WTC11 (cell line): Measurements from ENCODE around the gene UNC119. TPM values are rescaled to one million over a fixed set of nuclear protein-coding genes. Genes with fewer than 3 reads are reported as not detected.

Experiments used
- ATAC-seq: fragments of 200-7000 bp; cut with Tn5 transposase; 2 replicates; pipeline ENCODE4 v1.10.0; 2021; ENCODE audit warnings: mild to moderate bottlenecking, moderate library complexity
- CTCF ChIA-PET: fragments of 300-600 bp; sonication (Branson Sonifier 250); formaldehyde crosslinking; loops from one replicate; lab custom pipeline; 2021; ENCODE audit warnings: antibody characterized with exemption; lab: Charles Lee
- POLR2A ChIA-PET: fragments of 350-600 bp; sonication (Branson Sonifier 250); formaldehyde crosslinking; loops from one replicate; lab custom pipeline; 2021; ENCODE audit warnings: antibody characterized with exemption; lab: Charles Lee
- DNase-seq: peaks from one replicate; pipeline ENCODE4 v3.0.0; 2021; ENCODE audit warnings: low spot score
- H3K27ac Mint-ChIP-seq: 2 replicates; pipeline ENCODE4 v1.8.0; 2021; ENCODE audit warnings: mixed read lengths
- H3K27me3 Mint-ChIP-seq: 2 replicates; pipeline ENCODE4 v1.8.0; 2021; ENCODE audit warnings: low read depth, mild to moderate bottlenecking, moderate library complexity, mixed read lengths
- H3K36me3 Mint-ChIP-seq: 2 replicates; pipeline ENCODE4 v1.8.0; 2021; ENCODE audit warnings: mixed read lengths
- H3K4me1 Mint-ChIP-seq: 2 replicates; pipeline ENCODE4 v1.8.0; 2022; ENCODE audit warnings: mixed read lengths
- H3K4me3 Mint-ChIP-seq: 2 replicates; pipeline ENCODE4 v1.8.0; 2021; ENCODE audit warnings: mild to moderate bottlenecking, moderate library complexity, mixed read lengths
- H3K9me3 Mint-ChIP-seq: 2 replicates; pipeline ENCODE4 v1.8.0; 2021; ENCODE audit warnings: mixed read lengths
- AR ChIP-seq: fragments of 250-450 bp; sonication (Bioruptor Pico); IDR thresholded peaks from 2 replicates; pipeline ENCODE4 v1.9.0; 2021; ENCODE audit warnings: mild to moderate bottlenecking
- CBFB ChIP-seq: sonication (generic); formaldehyde crosslinking; IDR thresholded peaks from 2 replicates; pipeline ENCODE4 v1.8.1; 2022; ENCODE audit warnings: mild to moderate bottlenecking, low read depth, missing genetic modification reagents
- CREB1 ChIP-seq: sonication (generic); formaldehyde crosslinking; IDR thresholded peaks from 2 replicates; pipeline ENCODE4 v1.8.0; 2023; ENCODE audit warnings: mild to moderate bottlenecking, missing genetic modification reagents
- FOXJ3 ChIP-seq: sonication (generic); formaldehyde crosslinking; IDR thresholded peaks from 2 replicates; pipeline ENCODE4 v1.9.0; 2021; ENCODE audit warnings: missing genetic modification reagents, mild to moderate bottlenecking, borderline replicate concordance
- GRHL2 ChIP-seq: fragments of 250-450 bp; sonication (Bioruptor Pico); IDR thresholded peaks from 2 replicates; pipeline ENCODE4 v1.8.0; 2022; ENCODE audit warnings: mild to moderate bottlenecking, moderate library complexity; ENCODE audit not compliant: insufficient replicate concordance, severe bottlenecking
- IRF2 ChIP-seq: sonication (generic); formaldehyde crosslinking; IDR thresholded peaks from 2 replicates; pipeline ENCODE4 v1.8.0; 2022; ENCODE audit warnings: low read depth, missing genetic modification reagents, borderline replicate concordance
- JUN ChIP-seq: sonication (generic); formaldehyde crosslinking; IDR thresholded peaks from 2 replicates; pipeline ENCODE4 v1.8.0; 2023; ENCODE audit warnings: mild to moderate bottlenecking, missing genetic modification reagents
- KAT7 ChIP-seq: sonication (generic); formaldehyde crosslinking; IDR thresholded peaks from 2 replicates; pipeline ENCODE4 v1.8.1; 2023; ENCODE audit warnings: missing genetic modification reagents, mild to moderate bottlenecking, borderline replicate concordance
- MXD4 ChIP-seq: fragments of 250-450 bp; sonication (Bioruptor Pico); IDR thresholded peaks from 2 replicates; pipeline ENCODE4 v1.8.0; 2021; ENCODE audit warnings: mild to moderate bottlenecking, moderate library complexity, borderline replicate concordance
- NR2C2 ChIP-seq: sonication (generic); formaldehyde crosslinking; IDR thresholded peaks from 2 replicates; pipeline ENCODE4 v1.8.0; 2022; ENCODE audit warnings: mild to moderate bottlenecking, missing genetic modification reagents
- RELA ChIP-seq: sonication (generic); formaldehyde crosslinking; IDR thresholded peaks from 2 replicates; pipeline ENCODE4 v1.8.1; 2022; ENCODE audit warnings: missing genetic modification reagents, mild to moderate bottlenecking, borderline replicate concordance
- RORB ChIP-seq: fragments of 250-450 bp; sonication (Bioruptor Pico); IDR thresholded peaks from 2 replicates; pipeline ENCODE4 v1.9.0; 2021; ENCODE audit warnings: mild to moderate bottlenecking
- SMAD4 ChIP-seq: sonication (generic); formaldehyde crosslinking; IDR thresholded peaks from 2 replicates; pipeline ENCODE4 v1.8.0; 2022; ENCODE audit warnings: mild to moderate bottlenecking, missing genetic modification reagents
- SOX15 ChIP-seq: fragments of 250-450 bp; sonication (Bioruptor Pico); IDR thresholded peaks from 2 replicates; pipeline ENCODE4 v1.9.0; 2021; ENCODE audit warnings: mild to moderate bottlenecking
- TCF7 ChIP-seq: sonication (generic); formaldehyde crosslinking; IDR thresholded peaks from 2 replicates; pipeline ENCODE4 v1.8.0; 2022; ENCODE audit warnings: mild to moderate bottlenecking, low read depth, missing genetic modification reagents, moderate library complexity
- TEAD1 ChIP-seq: sonication (generic); formaldehyde crosslinking; IDR thresholded peaks from 2 replicates; pipeline ENCODE4 v1.8.0; 2022; ENCODE audit warnings: mild to moderate bottlenecking, missing genetic modification reagents
- ZBTB21 ChIP-seq: sonication (generic); formaldehyde crosslinking; IDR thresholded peaks from 2 replicates; pipeline ENCODE4 v1.8.1; 2023; ENCODE audit warnings: mild to moderate bottlenecking, missing genetic modification reagents, borderline replicate concordance
- ZNF219 ChIP-seq: sonication (generic); formaldehyde crosslinking; IDR thresholded peaks from 2 replicates; pipeline ENCODE4 v1.8.0; 2023; ENCODE audit warnings: missing genetic modification reagents, mild to moderate bottlenecking, borderline replicate concordance
- ZNF416 ChIP-seq: fragments of 250-450 bp; sonication (Bioruptor Pico); IDR thresholded peaks from 2 replicates; pipeline ENCODE4 v1.9.0; 2021; ENCODE audit warnings: mild to moderate bottlenecking, inconsistent platforms
- total RNA-seq: library from RNA; stranded (reverse); gene quantifications from 3 replicates; pipeline ENCODE4 v1.2.3, GENCODE V29; 2021
- TF ChIP-seq, protein P1 (sequence below): sonication (generic); formaldehyde crosslinking; IDR thresholded peaks from 2 replicates; pipeline ENCODE4 v1.8.0; 2023; ENCODE audit warnings: missing genetic modification reagents
- TF ChIP-seq, protein P2 (sequence below): sonication (generic); formaldehyde crosslinking; IDR thresholded peaks from 2 replicates; pipeline ENCODE4 v1.8.1; 2023; ENCODE audit warnings: mild to moderate bottlenecking, missing genetic modification reagents, moderate library complexity
- TF ChIP-seq, protein P3 (sequence below): sonication (generic); formaldehyde crosslinking; conservative IDR thresholded peaks from 2 replicates; pipeline ENCODE4 v1.8.1; 2022; ENCODE audit warnings: mild to moderate bottlenecking, missing genetic modification reagents
- TF ChIP-seq, protein P4 (sequence below): sonication (generic); formaldehyde crosslinking; IDR thresholded peaks from 2 replicates; pipeline ENCODE4 v1.8.1; 2022; ENCODE audit warnings: mild to moderate bottlenecking, moderate library complexity, missing genetic modification reagents

The UNC119 gene
- total RNA-seq, 1 experiment from 2014 or later, result 59.6 TPM

- no peak for TF ChIP-seq TCF7 (CRISPR knock-in tag)
- no peak for TF ChIP-seq ZNF219
- TF ChIP-seq, protein P1, sequence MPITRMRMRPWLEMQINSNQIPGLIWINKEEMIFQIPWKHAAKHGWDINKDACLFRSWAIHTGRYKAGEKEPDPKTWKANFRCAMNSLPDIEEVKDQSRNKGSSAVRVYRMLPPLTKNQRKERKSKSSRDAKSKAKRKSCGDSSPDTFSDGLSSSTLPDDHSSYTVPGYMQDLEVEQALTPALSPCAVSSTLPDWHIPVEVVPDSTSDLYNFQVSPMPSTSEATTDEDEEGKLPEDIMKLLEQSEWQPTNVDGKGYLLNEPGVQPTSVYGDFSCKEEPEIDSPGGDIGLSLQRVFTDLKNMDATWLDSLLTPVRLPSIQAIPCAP (CRISPR knock-in tag), result no peak
- no peak for TF ChIP-seq RELA
- TF ChIP-seq, protein P2, sequence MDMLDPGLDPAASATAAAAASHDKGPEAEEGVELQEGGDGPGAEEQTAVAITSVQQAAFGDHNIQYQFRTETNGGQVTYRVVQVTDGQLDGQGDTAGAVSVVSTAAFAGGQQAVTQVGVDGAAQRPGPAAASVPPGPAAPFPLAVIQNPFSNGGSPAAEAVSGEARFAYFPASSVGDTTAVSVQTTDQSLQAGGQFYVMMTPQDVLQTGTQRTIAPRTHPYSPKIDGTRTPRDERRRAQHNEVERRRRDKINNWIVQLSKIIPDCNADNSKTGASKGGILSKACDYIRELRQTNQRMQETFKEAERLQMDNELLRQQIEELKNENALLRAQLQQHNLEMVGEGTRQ (CRISPR knock-in tag), result no peak
- no peak for TF ChIP-seq ZNF416 (CRISPR knock-in tag)
Measured at GRCh38 chr17:28580959-28581358, 28.5 kb upstream of the UNC119 start (continued).

GRCh38 chr17:28579526-28579925, 27.1 kb upstream of the UNC119 start:
- CTCF ChIA-PET, result no interaction called here
- Mint-ChIP-seq H3K9me3 (no peaks in the 10 kb centered on the region), H3K27me3 (no peaks in the 10 kb centered on the region), H3K4me3 (no peak overlapping the region), H3K4me1 (peaks cover 14% of the 10 kb centered on the region), H3K27ac (no peak overlapping the region), H3K36me3 (peaks cover 33% of the 10 kb centered on the region)
- no peak for DNase-seq
- TF ChIP-seq SMAD4 (no peak), MXD4 (CRISPR knock-in tag) (no peak), GRHL2 (CRISPR knock-in tag) (no peak), IRF2 (CRISPR knock-in tag) (no peak), TEAD1 (no peak), CREB1 (CRISPR knock-in tag) (no peak), JUN (CRISPR knock-in tag) (no peak), ZNF219 (no peak), NR2C2 (CRISPR knock-in tag) (no peak), ZBTB21 (CRISPR knock-in tag) (no peak), AR (CRISPR knock-in tag) (no peak), CBFB (CRISPR knock-in tag) (no peak), FOXJ3 (CRISPR knock-in tag) (no peak), RORB (no peak), KAT7 (CRISPR knock-in tag) (no peak), SOX15 (CRISPR knock-in tag) (no peak)
- TF ChIP-seq, protein P2 (CRISPR knock-in tag), result no peak
- TF ChIP-seq, protein P3, sequence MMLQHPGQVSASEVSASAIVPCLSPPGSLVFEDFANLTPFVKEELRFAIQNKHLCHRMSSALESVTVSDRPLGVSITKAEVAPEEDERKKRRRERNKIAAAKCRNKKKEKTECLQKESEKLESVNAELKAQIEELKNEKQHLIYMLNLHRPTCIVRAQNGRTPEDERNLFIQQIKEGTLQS (CRISPR knock-in tag), result no peak
- TF ChIP-seq, protein P4, sequence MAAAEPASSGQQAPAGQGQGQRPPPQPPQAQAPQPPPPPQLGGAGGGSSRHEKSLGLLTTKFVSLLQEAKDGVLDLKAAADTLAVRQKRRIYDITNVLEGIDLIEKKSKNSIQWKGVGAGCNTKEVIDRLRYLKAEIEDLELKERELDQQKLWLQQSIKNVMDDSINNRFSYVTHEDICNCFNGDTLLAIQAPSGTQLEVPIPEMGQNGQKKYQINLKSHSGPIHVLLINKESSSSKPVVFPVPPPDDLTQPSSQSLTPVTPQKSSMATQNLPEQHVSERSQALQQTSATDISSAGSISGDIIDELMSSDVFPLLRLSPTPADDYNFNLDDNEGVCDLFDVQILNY (CRISPR knock-in tag), result no peak
- ATAC-seq, result no peak
- POLR2A ChIA-PET, result no interaction called here
